Amygdala (tissue), 56 donors: ENCODE measurements around the gene COMTD1.

Source experiments
- DNase-seq, 56 donors: peaks; one replicate each; lab custom pipeline; 2025; lab: John Stamatoyannopoulos, UW

Gene COMTD1

GRCh38 chr10:75235375-75236177 lies at the start of gene COMTD1:
COMTD1 (minus strand) TSS chr10:75235957; CDS start chr10:75235928, 29 bp downstream.
- peak; percentile 38 to 90 (median 77) for DNase-seq

- peak in 3 of 56 donors; percentile 7 to 47 (median 23) for DNase-seq
Measured at GRCh38 chr10:75283671-75284470, 48.1 kb upstream of the COMTD1 start.

DNA sequence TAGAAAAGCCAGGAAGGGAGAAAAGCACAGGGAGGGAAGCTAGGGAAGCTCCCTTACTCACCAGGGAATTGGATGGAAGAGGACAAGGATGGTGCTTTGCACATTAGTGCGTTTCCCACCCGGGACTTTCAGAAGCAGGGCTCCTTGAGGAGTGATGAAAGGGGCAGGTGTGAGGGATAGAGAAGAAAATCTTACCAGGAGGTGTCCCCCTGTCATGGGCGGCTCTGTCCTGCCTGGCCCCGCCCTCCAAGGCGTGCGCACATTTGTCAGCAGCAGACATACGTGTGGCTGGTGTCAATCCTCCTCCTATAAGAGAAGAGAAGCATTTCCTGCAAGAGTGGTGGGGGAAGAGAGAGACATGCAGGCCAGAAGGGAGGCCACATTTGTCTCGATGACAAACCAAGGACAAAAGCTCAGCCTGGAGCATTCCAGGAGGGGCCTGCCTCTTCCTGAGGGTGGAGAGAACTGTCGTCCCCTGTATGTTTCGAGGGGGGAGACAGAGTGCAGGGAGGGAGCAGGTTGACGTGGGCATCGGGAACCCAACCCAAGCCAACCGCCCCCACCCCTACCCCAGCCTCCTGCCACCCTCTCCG lies 47.4 kb upstream of the COMTD1 start:
- DNase-seq, result no peak

DNA sequence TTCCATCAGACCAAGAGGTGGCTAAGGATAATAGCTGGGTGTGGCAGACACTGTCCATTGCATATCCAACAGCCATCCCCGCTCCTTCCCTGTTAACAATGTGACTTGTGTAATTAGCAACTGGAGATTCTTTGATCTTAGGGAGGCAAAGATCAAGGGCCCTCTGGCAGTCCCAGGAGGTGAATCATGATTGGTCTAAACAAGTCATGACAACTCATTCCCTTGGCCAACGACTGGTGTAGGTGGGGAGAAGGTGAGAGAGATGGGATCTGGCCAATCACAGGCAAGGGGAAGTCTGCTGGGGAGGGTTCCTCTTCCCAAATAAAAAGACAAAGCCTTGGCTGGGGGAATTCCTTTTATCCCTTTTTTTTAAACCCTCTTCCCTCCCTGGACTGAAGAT lies 46.2 kb upstream of the COMTD1 start:
- DNase-seq, result no peak

GRCh38 chr10:75280236-75280635 lies 44.5 kb upstream of the COMTD1 start:
- DNase-seq, result no peak

DNA sequence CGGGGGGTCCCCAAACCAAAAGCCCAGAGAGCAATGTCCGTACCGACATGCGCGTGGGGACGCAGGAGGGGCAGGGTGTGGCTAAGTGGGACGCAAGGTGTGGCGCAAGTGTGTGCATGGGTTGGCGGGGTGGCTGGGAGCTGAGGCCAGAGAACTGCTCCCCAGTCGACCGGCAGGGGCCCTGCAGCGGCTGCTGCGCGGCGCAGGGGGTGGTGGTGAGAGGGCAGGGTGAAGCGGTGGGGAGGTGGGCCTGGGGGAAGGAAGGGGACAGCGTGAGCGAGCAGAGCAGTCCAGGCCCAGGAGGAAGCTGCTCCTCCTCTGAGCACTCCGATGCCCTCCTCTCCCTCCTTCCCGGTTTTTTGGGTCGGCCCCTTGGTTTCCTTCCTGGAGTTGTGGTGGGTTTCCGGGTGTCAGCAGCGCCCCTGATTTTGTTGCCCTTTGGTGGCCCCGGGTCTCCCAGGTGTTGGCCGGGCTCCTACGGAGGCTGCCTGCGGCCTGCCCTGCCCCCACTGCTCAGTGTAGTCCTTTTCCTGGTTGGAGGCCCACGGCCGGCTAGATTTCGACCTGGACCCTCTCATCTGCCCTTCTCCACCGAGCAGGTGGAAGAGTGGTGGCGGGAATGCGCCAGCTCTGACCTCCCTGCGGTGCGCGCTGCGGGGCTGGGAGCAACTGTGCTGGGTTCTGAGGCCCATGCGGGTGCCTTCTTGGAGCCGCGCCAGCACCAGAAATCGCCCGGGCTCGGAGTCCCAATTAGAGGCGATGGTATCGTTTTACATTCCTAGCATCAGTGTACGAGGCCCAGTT lies 40.5 kb upstream of the COMTD1 start:
- no peak for DNase-seq

DNA sequence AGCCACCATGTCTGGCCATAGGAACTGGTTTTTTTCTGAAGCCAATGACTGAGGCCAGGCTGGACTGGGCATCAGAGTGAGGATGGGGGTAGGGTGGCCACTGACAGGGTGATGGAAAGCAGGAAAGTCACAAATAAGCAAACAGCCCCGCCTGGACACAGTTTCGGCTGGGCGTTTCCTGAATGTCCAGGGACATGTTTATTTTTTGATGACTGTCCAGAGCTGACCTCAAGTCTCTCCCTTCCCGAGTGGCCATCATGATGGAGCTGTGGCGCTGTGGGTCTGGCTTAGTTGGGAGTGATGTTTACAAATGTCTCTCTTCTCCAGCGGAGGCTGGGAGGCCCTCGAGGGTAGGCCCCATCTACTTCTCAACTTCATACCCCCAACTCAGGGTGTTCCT lies 37.1 kb upstream of the COMTD1 start:
- DNase-seq, result no peak

DNA sequence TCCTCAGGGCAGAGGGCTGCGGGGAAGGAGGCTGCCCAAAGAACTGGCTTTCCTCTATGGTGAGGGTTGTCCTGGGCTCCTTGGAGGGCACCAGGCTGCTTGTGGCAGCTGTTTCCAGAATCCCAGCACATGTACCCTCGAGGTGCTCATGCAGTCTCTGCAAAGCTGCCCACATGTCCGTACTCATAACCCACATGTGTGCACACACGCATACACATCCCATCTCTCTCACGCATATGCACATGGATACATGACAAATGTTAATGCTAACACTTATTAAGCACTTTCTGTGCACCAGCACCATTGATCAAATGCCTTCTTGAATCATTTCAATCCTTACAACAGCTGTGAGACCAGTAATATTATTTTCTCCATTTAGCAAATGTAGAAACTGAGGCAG lies 36.3 kb upstream of the COMTD1 start:
- no peak for DNase-seq

- DNase-seq, result no peak
Measured at GRCh38 chr10:75269605-75270004, 33.8 kb upstream of the COMTD1 start.

DNA sequence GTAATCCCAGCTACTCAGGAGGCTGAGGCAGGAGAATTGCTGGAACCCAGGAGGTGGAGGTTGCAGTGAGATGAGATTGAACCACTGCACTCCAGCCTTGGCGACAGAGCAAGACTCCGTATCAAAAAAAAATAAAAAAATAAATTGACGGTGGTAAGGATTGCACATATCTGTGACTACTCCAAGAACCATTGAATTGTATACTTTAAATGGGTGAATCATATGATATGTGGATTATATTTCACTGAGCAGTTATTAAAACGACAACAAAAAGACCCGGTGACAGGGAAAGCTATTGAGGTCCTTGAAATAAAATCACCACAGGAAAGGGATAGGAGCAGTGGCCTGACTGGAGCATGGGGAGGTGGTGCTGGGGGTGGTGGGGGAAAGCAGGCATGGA lies 31.2 kb upstream of the COMTD1 start:
- no peak for DNase-seq

DNA sequence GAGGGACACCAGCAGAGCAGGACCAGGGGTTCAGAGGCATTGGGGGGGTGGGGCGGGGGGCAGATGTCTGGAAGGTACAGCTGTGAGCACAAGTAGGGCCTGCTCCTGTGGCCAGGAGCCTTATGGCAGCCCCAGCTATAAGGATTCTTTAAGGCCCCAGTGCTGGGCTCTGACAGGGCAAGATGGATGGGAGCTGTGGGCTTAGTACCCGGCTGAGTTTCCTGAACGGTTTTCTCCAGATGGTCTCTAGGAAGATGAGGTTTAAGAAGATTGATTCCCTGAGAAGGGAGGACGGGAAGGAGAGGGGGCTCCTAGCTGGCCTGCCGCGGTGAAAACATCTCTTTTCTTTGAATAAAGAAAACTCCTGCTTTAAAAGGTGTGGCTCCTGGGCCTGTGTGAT lies 30.1 kb upstream of the COMTD1 start:
- no peak for DNase-seq

- no peak for DNase-seq
Measured at GRCh38 chr10:75263806-75264205, 28.0 kb upstream of the COMTD1 start.

GRCh38 chr10:75261813-75262705 lies 26.3 kb upstream of the COMTD1 start:
- no peak for DNase-seq

DNA sequence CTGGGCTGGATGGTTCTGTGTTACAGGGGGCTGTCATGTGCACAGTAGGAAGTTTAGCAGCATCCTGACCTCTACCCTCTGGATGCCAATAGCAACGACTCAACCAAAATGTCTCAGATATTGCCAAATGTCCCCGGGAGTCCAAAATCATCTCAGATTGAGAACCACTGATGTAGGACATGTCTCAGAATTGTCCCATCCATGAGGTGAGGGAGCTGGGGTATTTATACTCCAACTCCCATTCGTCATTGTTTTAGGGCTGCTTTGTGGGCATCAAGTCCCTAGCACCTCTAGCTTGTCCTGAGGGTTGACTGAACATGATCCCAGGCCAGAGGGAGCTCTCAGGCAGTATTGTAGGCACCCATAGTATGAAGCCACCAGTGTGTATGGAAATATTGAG lies 25.2 kb upstream of the COMTD1 start:
- DNase-seq, result no peak

GRCh38 chr10:75254739-75255138 lies 19.0 kb upstream of the COMTD1 start:
- DNase-seq, result no peak

DNA sequence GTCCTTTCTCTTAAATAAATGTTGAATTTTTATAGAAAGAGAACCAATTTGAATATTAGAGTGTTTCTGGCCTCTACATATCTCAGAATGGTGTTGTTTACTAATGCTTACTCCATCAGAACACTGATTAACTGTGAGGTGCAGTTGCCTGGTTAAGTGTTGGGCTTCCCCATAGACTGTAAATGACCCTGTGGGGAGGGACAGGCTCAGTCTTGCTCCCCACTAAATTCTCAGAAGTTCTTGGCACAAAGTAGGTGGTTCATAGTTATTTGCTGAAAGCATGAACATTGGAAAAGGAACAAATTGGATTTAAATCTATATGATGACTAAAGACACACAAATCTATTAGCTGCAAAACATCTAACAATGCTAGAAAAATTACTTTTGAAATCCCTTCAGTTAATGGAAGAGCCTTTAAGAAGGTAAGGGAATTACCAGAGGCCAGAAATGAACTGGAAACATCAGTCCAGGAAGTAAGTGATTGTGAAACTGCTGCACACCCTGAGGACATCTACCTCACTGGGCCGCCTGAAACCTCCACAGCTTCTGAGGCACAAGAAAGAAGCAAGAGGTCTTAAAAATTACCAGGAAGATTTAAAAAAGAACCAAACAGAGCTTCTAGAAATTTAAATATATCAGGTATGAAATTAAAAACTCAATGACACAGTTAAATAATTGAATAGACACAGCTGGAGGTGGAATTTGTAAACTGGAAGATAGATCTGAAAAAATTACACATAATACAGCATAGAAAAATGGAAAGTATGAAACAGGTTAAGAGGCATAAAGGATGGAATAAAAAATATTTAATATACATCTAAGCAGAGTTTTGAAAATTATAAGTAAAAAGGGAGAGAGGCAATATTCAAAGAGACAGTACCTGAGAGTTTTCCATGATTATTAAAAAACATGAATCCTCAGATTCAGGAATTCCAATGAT lies 17.8 kb upstream of the COMTD1 start:
- no peak for DNase-seq

DNA sequence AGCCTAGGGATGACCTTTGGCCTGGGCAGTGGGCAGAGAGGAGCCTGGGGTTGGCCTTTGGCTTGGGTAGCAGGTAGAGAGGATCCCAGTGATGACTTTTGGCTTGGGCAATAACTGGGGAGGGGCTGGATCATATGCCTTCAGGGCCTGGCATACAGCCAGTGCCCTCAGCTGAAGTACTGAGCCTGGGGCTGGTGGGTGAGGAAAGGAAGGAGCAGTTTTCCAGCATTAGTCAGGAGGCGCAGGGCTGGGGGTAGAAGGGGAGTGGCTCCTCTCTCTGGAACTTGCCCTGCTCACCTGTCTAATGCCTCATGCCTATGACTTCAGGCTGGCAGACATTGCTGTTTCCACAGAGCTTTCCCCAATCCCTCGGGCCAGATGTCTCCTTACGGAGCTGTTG lies 15.2 kb upstream of the COMTD1 start:
- DNase-seq, result no peak

- peak in 11 of 56 donors; percentile 1 to 59 (median 14) for DNase-seq
Measured at GRCh38 chr10:75247797-75248196, 12.0 kb upstream of the COMTD1 start.
